NCI-H1436 (cell line): ENCODE measurements around the gene APBB3.
A peak's percentile ranks its signal among the peaks of the same experiment; 100 is the strongest.

Source experiments
- DNase-seq: peaks from one replicate; lab custom pipeline; 2025; lab: John Stamatoyannopoulos, UW

The APBB3 gene

DNA sequence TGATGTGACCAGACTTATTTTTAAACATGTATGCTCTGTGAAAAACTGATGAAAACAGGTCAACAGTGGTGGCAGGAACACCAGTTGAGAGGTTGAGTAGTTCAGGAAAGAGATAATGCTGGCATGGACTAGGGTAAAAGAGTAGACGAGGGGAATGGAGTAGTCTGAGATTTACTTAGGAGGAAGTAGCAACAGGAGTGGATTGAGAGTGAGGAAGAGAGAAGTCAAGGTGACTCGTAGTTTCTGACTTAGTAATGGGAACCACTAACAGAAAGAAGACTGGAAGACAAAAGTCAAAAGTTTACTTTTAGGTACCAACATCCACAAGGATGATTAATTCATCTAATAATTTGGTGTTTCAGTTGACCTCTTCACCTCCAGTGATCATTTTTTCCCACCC is 10.7 kb downstream of the APBB3 start:
- no peak for DNase-seq

DNA sequence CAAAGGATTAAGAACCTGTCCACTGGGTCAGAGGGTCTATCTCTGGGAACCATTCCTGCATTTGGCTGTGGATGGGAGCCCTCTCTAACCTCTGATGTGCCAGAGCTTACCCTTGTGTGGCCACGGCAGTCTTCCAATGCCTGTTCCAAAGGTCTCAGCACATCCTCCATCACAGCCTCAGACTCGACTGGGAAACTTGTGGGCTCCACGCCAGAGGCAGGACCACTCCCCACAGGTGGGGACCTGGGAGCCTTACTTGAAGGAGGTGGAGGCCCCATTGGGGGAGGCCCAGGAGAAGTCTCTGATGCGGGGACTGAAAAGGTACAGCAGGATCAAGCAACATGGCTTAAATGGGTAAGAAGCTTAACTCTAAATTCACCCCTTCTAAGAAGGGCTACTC is 12.5 kb downstream of the APBB3 start:
- DNase-seq, result no peak

DNA sequence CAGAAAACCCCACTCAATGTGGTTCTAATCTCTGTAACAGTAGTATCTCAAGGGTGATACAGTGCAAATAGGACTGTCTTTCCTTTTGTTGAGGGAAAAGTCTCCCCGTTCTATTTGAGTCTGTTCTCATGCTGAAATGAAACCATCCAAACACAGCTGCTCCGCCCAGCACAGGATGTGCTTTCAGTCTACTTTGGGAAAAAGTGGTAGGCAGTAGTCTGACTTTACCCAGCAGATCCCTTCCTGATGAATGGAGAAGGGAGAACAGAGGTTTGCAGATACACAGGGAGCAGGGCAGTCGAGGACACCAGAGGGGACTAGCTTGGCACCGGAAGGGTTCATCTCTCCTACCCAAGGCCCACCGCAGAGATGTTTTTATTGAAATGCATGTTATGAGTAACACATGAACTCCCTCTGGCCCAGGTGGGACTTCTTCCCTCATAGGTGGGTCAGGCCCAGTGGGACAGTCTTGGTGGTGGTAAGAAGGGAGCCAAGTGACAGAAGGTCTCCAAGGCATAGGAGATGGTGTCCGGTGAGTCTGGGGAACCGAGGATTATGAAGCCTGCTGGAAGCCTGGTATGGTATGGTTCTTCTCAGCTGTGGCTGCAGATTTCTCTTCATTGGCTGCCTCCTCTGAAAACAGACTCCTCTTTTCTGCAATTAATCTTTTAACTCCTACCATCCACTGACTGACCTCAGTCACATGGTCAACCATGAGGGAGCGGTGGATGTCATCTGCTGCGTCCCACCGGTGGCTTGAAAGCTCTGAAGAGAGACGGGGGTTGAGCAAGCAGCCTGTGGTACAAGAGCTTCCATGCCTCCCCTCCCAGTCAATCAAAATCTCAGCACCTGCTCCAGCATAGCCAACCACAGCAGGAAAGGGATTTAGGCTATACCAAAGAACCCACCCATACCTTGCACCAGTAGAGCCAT is 14.0 kb downstream of the APBB3 start:
- no peak for DNase-seq

DNA sequence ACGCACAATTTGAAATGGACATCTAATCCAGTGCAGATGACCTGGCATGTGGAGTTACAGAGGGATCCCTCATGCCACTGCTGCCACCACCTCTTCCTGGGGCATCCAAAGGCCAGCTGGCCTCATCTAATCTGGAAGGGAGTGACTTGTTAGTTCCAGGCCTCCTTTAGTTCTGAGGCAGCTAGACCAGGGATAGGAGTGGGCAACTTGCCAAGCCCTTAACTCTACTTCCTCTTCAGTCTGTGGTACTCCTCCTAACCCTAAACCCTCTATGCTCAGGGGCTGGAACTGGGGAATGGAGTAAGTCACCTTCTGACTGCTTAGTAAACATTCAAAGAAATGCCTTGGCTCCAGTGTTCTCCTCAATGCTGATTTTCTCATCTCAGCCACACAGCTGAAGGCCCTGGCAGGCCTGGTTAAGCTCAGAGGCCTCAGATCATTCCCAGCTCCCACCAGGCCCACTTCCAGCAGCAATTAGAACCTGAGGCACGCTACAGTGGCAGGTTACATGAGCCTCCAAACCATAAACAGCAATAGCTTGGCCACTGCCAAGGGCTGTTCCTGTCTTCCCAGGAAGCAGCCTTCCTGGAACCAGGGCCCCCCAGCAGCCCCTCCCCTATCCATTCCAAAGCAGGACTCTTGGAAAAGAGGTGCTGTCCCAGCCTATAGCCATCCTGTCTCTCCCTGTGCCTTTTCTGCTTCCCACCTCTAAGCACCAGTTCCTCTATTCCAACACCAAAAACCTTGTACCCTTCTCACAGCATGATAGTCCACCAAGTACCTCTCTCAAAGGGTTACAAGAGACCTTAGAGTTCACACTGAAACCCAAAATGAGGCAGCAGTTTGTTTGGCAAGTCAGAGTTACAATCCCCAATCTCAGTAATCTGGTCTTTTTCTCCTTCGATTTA is 14.9 kb downstream of the APBB3 start:
- no peak for DNase-seq

DNA sequence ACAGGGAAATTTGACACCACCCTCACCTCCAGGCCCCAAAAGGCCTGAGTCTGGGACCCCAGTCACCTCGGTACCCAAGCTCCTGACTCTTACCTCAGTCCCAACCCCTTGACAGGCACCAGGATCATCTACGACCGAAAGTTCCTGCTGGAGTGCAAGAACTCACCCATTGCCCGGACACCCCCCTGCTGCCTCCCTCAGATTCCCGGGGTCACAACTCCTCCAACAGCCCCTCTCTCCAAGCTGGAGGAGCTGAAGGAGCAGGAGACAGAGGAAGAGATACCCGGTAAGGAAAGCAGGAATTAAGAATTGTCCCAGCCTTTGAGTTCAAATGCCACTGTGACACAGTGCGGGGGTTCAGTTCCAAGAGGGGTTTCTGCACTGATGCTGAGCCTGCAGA is 15.6 kb downstream of the APBB3 start:
- DNase-seq, result no peak

DNA sequence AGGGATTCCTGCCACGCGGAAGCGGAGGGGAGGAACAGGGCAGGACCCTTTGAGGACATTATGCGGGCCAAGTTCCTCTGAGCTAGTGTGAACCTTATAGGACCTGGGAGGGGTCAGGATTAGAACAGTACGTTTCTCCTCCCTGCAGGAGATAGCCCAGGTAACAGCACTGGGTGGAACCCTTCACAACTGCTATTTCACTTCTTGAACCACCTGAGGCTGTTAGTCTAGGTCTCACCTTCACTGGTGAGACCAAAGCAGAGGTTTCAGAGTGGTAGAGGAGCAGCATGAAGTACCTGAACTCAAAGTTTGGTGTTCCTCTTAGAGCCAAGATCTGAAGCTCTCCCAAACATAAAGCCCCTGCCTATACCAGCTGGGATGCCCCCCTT is 16.1 kb downstream of the APBB3 start:
- DNase-seq, result no peak

DNA sequence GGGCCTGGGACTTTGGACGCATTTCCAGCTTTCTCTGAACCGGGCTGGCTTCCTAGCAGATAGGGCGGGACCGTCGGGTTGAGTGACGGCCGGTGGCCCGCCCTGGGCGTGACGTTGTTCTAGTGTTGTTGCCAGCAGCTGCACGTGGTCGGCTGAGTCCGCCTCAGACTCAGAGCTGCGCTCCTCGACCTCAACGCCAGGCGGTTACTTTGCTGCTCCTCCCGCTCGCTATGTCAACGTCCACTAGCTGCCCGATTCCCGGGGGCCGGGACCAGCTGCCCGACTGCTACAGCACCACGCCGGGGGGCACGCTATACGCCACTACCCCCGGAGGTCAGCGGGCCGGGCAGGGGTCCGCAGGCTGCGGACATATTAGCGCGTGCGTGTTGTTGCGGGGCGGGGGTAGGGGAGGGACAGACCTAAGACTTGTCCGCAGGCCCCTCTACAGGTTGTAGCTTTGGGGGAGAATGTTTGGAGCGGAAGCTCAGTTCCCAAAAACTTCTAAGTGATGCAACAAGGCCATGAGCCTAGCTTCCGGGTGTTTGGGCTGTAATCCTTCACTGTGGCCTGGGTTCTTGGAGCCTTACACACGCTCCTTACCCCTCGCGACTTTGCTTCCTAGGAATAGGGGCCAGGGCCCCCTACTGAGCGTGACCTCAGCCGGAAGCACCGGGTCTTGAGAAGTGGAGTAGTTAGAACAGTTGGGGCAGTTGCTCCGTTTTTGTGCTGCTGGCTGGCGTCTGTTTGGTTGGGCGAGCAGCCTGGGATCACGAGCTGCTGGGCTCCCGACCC is 16.7 kb downstream of the APBB3 start, which contains the start of gene EIF4EBP3:
TSS of gene EIF4EBP3 (plus strand) at position 155 of the 792 bp plus-strand sequence. CDS start at position 231, 76 bp downstream.
- no peak for DNase-seq

DNA sequence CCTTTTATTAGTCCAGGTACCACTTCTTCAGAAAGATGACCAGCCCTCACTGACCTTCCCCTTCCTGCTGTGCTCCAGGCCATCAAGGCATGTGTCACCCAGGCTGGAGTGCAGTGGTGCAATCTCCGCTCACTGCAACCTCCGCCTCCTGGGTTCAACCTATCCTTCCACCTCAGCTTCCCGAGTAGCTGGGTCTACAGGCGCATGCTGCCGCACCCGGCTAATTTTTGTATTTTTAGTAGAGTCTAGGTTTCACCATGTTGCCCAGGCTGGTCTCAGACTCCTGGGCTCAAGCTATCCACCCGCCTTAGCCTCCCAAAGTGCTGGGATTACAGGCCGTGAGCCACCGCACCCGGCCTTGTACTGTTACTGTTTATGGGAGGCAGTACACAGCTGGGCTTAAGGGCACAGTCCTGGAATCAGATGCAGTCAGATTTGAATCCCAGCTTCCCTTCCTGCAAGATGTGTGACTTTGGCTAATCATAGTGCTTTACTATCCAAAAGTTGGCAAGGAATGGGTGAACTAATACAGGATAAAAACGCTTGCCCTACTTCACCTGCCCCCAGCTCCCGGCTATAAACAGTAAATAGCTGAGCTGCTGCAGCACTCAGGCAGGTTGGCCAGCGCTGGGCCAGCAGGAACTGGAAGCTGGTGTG is 17.4 kb downstream of the APBB3 start:
- no peak for DNase-seq

DNA sequence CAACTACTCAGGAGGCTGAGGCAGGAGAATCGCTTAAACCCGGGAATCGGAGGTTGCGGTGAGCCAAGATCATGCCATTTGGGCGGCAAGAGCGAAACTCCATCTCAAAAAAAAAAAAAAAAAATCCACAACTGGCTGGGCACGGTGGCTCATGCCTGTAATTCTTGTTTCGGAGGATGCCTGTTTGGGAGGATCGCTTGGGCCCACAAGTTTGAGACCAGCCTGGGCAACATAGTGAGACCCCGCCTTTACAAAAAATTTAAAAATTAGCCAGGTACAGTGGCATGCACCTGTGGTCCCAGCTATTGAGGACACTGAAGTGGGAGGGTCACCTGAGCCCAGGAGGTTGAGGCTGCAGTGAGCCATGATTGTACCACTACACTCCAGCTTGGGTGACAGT is 18.8 kb downstream of the APBB3 start:
- DNase-seq, result no peak

DNA sequence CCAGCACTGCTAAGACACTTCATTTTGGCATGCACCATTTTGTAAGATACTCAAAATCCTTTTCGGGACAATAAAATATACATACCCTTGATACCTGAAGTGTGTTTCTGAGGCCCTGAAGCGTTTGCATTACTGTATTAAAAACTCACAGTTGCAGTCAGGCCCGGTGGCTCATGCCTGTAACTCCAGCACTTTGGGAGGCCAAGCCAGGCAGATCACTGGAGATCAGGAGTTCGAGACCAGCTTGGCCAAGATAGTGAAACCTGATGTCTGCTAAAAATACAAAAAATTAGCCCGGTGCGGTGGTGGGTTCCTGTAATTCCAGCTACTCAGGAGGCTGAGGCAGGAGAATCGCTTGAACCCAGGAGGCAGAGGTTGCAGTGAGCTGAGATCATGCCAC is 19.4 kb downstream of the APBB3 start:
- no peak for DNase-seq

DNA sequence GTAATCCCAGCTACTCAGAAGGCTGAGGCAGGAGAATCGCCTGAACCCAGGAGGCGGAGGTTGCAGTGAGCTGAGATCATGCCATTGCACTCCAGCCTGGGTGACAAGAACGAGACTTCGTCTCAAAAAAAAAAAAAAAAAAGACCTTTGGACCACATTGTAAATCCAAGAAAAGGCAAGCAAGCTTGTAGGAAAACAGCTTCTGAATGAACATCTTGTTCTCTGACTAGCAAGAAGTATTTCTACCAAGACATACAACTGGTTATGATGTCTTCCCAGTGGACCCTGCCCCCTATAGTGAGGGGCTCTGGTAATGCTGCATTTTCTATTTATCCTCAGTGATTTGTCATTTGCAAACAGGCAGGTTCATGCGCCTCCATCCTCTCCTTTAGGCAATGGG is 21.4 kb downstream of the APBB3 start:
- no peak for DNase-seq

DNA sequence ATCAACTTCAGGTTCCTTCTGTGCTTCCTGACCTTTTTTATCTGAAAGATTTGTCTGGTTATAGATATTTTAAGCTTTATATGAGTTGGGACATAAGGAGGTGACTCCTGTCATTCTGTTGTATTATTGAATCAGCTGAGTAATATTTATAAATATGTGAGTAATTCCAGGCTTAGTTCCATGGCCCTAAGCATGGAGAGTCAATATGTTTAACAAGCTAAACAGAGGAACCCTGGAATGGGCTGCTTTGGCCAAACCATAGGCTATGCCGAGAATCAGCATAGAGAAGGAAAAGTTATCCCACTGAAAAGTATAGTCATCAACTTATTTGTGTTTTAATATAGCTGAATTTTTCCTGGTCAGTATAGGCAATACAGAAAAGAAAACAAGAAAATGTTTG is 24.2 kb downstream of the APBB3 start:
- DNase-seq, result no peak

DNA sequence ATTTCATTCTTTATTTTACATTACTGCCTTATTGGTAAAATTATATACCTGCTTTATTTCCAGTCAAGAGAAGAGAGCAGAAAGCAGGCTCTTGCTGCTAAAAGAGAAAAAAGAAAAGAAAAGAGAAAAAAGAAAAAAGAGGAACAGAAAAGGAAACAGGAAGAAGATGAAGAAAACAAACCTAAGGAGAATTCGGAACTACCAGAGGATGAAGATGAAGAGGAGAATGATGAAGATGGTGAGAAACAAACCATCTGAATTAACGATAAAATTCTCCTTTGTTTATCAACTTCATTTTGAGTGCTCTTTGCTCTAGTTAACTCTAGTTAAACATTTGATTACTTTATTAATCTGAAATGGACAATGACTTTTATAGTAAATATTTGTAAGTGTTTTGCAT is 40.4 kb downstream of the APBB3 start:
- no peak for DNase-seq

DNA sequence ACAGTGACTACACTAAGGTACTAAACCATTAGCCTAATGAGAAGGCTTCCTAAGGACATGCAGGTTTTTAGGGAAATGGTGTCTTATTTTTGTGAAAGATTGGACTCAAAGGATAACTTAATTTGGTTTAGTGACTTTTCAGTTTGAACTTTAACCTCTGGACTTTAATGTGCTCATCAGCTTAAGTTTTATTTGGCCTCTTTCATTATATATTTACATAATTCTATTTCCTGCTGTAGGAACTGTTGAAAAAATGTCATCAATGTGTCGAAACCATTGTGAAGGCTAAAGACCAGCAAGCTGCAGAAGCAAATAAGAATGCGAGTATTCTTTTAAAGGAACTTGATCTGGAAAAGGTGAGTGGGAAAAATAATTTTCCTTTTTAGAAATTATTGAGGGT is 51.3 kb downstream of the APBB3 start:
- DNase-seq, result no peak

DNA sequence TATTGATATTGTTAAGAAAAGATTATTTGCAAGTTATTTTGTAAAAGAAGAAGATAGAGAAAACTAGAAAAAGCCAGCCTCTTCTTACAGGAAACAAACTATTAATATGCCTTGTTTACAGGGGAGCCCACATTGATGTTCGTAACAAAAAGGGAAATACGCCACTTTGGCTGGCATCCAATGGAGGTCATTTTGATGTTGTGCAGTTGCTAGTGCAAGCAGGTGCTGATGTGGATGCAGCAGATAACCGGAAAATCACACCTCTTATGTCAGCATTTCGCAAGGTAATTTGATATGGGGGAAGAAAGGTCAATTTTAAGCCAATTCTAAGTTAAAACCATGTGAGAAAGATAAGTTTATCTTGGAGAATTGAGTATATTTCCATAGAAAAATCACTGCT is 54.5 kb downstream of the APBB3 start:
- peak; percentile 0 for DNase-seq
